Neutrophil (primary cell): Measurements from ENCODE around the gene STEEP1.

Experiments
- H3K27ac ChIP-seq: fragments of 200-600 bp; sonication (generic); 2 replicates; pipeline ENCODE4 v1.5.1; 2016; ENCODE audit warnings: mild to moderate bottlenecking, moderate library complexity
- H3K27me3 ChIP-seq: fragments of 200-600 bp; sonication (generic); 2 replicates; pipeline ENCODE4 v1.6.0; 2016; ENCODE audit warnings: mild to moderate bottlenecking
- H3K36me3 ChIP-seq: fragments of 200-600 bp; sonication (generic); 2 replicates; pipeline ENCODE4 v1.5.1; 2017
- H3K4me1 ChIP-seq, 2 experiments: fragments of 200-600 bp in 1 of 2; sonication (generic) in 1 of 2; 1 replicate in 1 of 2; 2 replicates in 1 of 2; pipeline versions ENCODE4 v1.5.1 to v1.6.1; 2013 to 2016; ENCODE audit warnings: low read depth in 1 of 2, low read length in 1 of 2, mild to moderate bottlenecking in 1 of 2, moderate library complexity in 1 of 2; ENCODE audit not compliant: control insufficient read depth in 1 of 2, insufficient read depth in 1 of 2
- H3K4me3 ChIP-seq, 2 experiments: fragments of 200-600 bp in 1 of 2; sonication (generic) in 1 of 2; 1 replicate in 1 of 2; 2 replicates in 1 of 2; pipeline ENCODE4 v1.5.1; 2013 to 2016; ENCODE audit warnings: low read depth in 1 of 2, low read length in 1 of 2, mild to moderate bottlenecking in 1 of 2, moderate library complexity in 1 of 2
- H3K9me3 ChIP-seq: fragments of 200-600 bp; sonication (generic); 2 replicates; pipeline ENCODE4 v1.5.1; 2016
- CTCF ChIP-seq: fragments of 200-600 bp; sonication (generic); IDR thresholded peaks from 2 replicates; pipeline ENCODE4 v1.5.1; 2016; ENCODE audit warnings: antibody characterized with exemption

Gene STEEP1

GRCh38 chrX:119489212-119490074 lies 75.8 kb downstream of the STEEP1 start:
- Histone ChIP-seq H3K9me3 (no peaks in the 10 kb centered on the region), H3K27ac (no peak overlapping the region), H3K4me3 (no peak overlapping the region), H3K27me3 (no peaks in the 10 kb centered on the region), H3K36me3 (no peaks in the 10 kb centered on the region), H3K4me1 (no peaks in the 10 kb centered on the region)
- TF ChIP-seq CTCF: no peak

- TF ChIP-seq CTCF: no peak
- H3K4me3 ChIP-seq: no peak overlapping the region
- no peaks in the 10 kb centered on the region for H3K36me3 ChIP-seq
Observed at GRCh38 chrX:119488749-119489148, 76.5 kb downstream of the STEEP1 start.

More at GRCh38 chrX:119488749-119489148, 76.5 kb downstream of the STEEP1 start:
- no peaks in the 10 kb centered on the region for H3K4me1 ChIP-seq
- H3K27me3 ChIP-seq: no peaks in the 10 kb centered on the region
- H3K9me3 ChIP-seq: no peaks in the 10 kb centered on the region
- no peak overlapping the region for H3K27ac ChIP-seq
